Measurements from ENCODE around the gene RAB9A.
"Not testable (repeated sequence)": the region's sequence is repeated elsewhere in the genome, so short reads cannot be mapped to it uniquely, and the experiment has no call there.

Gene RAB9A

GRCh38 chrX:13670197-13670596 lies 18.7 kb upstream of the RAB9A start:
- DNase-seq: no peak

- DNase-seq: no peak
Measured at GRCh38 chrX:13673016-13673415, 15.9 kb upstream of the RAB9A start.

GRCh38 chrX:13676885-13677284 lies 12.0 kb upstream of the RAB9A start:
- DNase-seq: no peak

DNA sequence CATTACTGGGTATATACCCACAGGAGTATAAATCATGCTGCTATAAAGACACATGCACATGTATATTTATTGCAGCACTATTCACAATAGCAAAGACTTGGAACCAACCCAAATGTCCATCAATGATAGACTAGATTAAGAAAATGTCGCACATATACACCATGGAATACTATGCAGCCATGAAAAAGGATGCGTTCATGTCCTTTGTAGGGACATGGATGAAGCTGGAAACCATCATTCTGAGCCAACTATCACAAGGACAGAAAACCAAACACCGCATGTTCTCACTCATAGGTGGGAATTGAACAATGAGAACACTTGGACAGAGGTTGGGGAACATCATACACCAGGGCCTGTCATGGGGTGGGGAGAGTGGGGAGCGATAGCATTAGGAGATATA lies 9.2 kb upstream of the RAB9A start:
- DNase-seq: not testable (repeated sequence)

DNA sequence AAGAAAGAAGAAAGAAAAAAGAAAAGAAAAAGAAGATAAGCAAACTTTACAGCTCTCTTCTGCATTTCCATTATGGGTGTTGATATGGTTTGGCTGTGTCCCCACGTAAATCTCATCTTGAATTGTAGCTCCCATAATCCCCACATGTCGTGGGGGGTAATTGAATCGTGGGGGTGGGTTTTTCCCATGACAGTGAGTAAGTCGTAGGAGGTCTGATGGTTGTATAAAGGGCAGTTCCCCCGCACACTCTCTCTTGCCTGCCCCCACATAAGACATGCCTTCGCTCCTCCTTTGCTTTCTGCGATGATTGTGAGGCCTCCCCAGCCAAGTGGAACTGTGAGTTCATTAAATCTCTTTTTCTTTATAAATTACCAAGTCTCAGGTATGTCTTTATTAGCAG lies 7.3 kb upstream of the RAB9A start:
- DNase-seq: no peak

DNA sequence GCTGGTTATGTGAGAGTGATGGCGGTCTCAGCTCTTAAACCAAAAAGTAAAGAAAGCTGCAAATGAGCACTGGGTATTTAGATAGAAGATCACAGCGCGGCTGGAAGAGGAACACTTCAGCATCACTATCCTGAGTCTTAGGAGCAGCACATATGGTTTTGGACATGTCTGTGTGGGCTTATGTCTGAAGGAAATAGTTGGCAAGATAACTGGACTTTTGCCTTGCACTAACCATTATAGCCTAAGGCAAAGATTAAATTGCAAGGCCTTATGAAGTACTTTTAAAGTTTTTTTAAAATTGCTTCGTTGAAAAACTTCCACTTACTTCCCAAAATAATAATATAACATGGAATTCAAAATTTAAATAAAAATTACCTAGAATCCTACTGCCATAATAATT lies 4.6 kb upstream of the RAB9A start:
- no peak for DNase-seq

DNA sequence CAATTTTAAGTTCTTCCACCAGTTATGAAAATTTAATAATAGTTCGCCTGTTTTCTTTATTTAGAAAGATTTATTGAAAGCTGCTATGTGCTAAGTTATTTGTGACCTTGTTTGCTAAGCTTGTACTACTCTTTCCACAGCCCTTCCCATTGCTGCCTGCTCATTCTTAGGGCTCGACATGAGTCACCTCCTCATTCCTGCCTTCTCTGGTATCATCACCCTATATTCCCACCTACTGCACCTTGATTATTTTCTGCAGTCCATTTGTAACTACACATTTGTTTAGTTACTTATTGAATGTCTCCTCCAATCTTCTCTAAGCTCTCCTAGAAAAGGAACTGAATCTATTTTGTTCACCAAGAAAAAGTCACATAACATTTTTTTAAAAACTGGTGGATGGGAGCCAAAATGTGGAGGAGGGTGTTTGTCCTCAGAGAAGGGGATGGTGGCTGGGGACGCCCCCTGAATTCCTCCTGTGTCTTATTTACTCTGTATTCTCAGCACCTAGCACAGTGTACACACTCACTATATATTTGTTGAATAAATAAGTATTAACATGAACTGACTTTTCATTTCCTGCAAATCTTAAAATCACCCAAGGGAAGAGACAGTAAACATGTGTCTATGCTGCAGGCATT lies 3.7 kb upstream of the RAB9A start:
- no peak for DNase-seq

GRCh38 chrX:13687203-13687602 lies 1.7 kb upstream of the RAB9A start:
- DNase-seq: no peak

DNA sequence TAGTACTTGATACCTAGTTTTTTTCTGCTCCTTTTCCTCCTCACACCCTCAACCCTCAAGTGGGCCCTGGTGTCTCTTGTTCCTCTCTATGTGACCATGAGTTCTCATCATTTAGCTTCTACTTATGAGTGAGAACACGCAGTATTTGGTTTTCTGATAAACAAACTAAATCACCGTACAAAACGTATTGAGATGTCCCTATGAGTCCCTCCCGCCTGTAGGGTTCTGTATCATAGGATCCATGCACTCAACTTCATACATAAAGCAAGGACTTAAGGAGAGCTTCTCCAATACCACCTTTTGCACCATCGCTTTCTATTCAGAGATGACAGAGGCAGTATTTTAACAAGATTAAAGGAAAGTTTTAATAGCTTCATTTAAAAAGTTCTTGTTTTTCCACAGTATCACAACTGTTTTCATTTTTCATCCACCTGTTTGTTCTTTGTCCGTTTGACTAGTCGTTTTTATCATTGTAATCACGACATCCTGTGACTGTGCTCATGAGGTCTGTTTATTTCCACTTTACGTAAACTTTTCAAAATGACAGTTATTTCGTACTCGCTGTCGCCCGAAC lies 457 bp upstream of the RAB9A start:
- no peak for DNase-seq

DNA sequence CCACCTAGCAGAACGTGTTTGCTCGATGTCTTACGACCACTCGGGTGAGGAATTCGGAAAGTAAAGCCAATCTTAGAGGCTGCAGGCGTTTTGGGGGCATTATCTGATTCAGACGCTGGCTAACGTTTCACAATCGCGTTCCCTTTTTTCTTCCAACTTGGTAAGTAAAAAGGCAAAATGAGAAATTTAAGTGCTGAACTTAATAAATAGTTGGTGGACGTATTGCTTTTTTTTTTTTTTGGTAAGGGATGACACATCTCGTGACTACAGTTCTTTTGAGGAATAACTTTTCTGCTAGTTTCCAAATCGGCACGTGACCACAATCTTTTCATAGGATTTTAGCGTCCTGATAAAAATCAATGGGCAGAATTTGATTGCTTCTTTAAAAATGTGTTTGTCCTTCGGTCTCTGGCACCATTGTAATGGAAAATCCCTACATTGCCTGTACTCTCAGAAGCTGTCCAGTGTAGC lies 848 bp downstream of the RAB9A start:
- DNase-seq: no peak

- no peak for DNase-seq
Measured at GRCh38 chrX:13690836-13691235, 1.9 kb downstream of the RAB9A start.

GRCh38 chrX:13691841-13692371 lies 3.0 kb downstream of the RAB9A start:
- no peak for DNase-seq

DNA sequence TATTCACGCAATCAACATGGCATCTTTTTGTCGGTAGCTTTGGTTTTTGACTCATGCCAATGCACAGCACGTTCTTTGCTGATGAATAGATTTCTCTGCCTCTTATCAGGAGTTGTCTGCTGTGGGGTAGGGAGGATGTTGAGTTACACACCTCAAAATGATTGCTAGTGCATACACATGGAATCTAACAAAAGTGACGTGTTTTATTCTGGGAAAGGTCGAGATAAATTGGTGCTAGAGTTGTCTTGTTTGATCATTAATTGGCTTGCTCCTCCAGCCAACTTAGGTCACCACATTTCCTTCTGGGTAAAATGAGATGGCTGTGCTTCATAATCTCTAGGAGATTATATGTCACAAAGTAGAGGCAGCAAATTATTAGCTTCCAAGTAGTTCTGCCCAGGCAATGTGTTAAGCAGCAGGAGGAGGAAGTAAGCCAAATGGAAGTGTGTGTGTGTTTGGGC lies 3.9 kb downstream of the RAB9A start:
- DNase-seq: no peak

DNA sequence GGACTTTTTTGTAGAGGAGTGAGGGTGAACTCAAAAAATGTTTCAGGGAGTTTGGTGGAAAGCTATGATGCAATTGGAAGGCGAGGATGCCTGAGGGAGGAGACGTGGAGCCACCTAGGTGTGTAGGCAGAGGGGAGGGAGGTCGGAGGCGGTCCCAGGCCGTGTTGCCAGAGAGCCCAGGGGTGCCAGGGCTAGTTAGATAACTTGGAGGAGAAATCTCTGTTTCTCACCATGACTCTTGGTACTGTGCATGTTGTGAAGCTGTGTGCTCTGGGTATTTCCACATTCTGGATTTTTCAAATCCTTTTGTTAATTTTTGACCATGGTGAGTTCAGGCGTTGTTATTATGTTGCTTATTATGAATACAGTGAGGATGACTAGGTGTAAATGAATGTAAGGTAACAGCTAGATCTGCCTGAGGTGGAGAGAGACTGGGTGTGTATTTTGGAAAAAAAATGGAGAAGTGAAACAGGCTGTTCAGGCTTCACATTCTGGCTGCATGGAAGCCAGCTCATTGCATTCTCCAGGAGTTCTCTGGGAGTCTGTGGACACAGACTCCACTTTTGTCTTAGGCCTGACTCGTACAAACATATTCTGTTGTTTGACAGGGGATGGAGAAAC lies 4.5 kb downstream of the RAB9A start:
- DNase-seq: no peak

DNA sequence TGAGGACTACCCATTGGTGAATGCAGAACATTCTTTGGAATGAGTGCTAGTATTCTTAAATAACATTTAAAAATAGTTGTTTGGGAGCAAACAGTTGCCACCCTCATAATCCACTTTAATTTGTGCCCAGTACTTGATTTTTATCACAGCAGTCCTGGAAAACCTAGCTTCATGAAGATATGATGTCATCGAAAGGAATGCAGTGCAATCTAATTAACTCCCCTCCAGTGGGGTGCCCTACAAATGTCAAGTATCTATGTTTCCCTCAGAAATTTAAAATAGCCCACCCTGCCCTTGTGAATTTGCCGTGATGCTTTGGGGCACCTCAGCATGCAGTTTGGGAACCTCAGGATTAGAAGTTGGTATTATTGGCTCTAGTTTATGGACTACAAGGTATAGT lies 5.4 kb downstream of the RAB9A start:
- DNase-seq: no peak

- DNase-seq: no peak
Measured at GRCh38 chrX:13694983-13695382, 6.1 kb downstream of the RAB9A start.

GRCh38 chrX:13695601-13696115 lies 6.7 kb downstream of the RAB9A start:
- no peak for DNase-seq

DNA sequence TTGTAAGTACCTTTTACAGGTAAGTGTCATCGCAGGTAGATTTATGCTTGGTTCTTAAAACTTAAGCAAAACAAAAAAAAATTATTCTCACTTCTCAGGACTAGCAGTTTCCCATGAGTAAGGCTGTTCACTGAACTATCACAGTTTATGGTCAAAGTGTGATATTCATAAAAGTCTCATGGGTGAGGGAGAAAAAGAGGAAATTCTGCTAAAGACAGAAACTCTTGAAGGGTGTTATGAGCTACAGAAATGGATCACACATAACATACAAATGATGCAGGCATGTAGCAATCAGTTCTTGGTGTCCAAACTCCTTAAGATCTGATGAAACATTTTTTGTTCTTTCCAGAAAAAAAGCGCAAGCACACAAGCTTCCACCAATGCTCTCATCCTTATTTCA lies 8.5 kb downstream of the RAB9A start:
- no peak for DNase-seq

DNA sequence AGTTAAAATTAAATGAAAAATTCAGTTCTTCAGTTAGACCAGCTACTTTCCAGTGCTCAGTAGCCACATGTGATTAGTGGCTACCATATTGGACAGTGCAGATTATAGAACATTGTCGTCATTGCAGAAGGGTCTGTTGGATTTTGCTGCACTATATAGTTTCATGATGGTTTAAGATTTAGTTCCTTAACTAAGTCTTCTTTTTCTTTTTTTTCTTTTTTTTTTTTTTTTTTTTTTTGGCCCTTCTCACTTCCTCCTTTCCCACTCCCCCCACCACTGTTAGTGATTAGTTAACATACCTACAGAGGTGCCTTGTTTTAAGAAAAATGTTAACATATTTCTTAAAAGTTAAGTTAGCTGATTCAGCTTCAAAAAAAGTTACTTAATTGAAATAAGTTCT lies 9.0 kb downstream of the RAB9A start:
- no peak for DNase-seq

DNA sequence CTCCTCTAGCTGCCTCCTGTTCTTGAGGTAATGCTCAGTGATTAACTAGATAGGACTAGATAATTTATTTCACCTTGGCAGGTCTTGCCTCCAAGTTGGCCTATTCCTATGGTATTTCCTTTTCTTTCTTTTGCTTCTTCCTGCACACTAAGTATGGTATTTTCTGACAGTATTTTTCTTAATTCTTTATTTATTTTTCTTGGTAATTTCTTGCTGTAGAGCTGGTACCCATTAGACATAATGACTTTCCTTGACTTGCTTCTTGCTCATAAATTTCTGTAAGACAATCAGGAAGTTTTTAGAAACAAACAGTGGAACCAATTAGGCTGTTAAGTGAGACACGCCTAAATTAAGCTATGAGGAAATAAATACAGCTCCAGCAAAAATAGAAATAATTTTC lies 9.5 kb downstream of the RAB9A start:
- DNase-seq: no peak

DNA sequence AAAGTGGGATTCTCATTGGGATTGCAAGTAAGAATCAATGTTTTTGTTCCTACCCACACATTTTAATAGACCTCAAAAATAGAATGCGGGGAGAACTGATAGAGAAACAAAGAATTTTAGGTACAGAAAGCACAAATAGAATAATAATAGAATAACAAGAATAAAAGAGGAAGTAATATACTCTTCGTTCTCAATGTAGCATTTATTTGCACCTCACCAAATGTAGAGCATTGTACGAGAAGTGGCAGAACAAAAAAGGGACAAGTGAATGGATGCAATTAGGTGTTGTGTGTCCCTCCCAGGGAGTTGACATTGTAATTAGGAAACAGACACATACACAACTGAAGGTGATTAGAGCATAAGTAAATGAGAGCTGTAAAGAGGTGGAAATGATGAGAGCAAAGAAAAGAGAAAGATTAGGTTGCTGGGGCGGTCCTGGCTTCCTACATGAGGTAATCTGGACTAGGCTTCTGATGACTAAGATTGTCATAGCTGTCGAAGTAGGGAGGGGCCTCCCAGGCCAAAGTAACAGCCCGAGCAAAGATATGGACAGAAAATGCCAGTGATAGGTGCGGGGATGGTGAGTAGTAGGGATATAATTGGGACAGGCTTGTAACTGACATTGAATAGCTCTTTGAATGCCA lies 10.4 kb downstream of the RAB9A start:
- DNase-seq: no peak

GRCh38 chrX:13700380-13700779 lies 11.5 kb downstream of the RAB9A start:
- no peak for DNase-seq

- no peak for DNase-seq
Measured at GRCh38 chrX:13702111-13702789, 13.3 kb downstream of the RAB9A start.

Measured in right forelimb (tissue), 1 donor.